NCI-H1105 (cell line): ENCODE measurements around the gene RALGDS.

ENCODE experiments used
- DNase-seq: peaks from one replicate; lab custom pipeline; 2025; lab: John Stamatoyannopoulos, UW

The RALGDS gene

GRCh38 chr9:133051966-133052539 lies 69.0 kb downstream of the RALGDS start:
- no peak for DNase-seq

GRCh38 chr9:133051281-133051900 lies 69.6 kb downstream of the RALGDS start:
- no peak for DNase-seq

- no peak for DNase-seq
Observed at GRCh38 chr9:133050781-133051180, 70.3 kb downstream of the RALGDS start.

- no peak for DNase-seq
Observed at GRCh38 chr9:133050142-133050541, 70.9 kb downstream of the RALGDS start.

GRCh38 chr9:133049043-133049442 lies 72.0 kb downstream of the RALGDS start:
- no peak for DNase-seq

GRCh38 chr9:133048595-133048994 lies 72.4 kb downstream of the RALGDS start:
- no peak for DNase-seq
